Breast epithelium (tissue), 3 donors: ENCODE measurements around the gene KIF9.

Experiments
- POLR2A ChIP-seq: fragments of 450-650 bp; IDR thresholded peaks from one replicate; pipeline ENCODE4 v1.6.1; 2016; ENCODE audit warnings: antibody characterized with exemption, mild to moderate bottlenecking, moderate library complexity
- POLR2AphosphoS5 ChIP-seq, 3 donors: sonication (generic); formaldehyde crosslinking; IDR thresholded peaks; one replicate each; pipeline ENCODE4 v1.6.1; 2017; ENCODE audit warnings: antibody characterized with exemption in 3 of 3
- TF ChIP-seq, protein P1 (sequence below), 3 donors: fragments of 450-650 bp; IDR thresholded peaks; one replicate each; pipeline ENCODE4 v1.5.1; 2016 to 2017; ENCODE audit warnings: antibody characterized with exemption in 3 of 3, mild to moderate bottlenecking in 3 of 3, moderate library complexity in 3 of 3

DNA sequence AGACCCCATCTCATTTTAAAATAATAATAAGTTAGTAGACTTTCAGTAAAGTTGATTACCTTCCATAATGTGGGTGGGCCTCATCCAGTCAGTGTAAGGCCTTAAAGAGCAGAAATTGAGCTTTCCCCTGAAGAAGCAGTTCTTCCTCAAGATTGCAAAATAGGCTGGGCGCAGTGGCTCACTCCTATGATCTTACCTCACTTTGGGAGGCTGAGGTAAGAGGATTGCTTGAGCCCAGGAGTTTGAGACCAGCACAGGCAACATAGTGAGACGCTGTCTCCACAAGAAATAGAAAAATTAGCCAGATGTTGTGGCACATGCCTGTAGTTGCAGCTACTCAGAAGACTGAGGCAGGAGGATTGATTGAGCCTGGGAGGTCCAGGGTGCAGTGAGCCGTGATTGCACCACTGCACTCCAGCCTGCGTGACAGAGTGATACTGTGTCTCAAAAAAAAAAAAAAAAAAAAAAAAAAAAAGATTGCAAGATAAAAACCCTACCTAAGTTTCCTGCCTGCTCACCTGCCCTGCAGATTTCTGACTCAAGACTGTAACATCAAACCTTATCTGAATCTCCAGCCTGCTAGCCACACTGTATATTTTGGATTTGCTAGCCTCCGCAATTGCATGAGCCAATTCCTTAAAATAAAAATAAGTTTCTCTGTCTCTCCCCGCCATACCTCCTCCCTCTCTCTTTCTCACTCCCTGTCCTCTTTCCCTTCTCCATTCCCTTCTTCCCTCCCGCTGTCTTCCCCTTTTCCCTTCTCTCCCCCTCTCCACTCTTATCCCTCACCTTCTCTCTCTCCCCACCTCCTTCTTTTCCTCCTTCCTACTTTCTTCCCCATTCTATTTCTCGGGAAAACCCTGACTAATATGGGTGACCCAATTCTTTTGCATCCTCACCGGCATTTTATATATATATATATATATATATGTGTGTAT is 17.1 kb upstream of the KIF9 start:
- TF ChIP-seq, protein P1, sequence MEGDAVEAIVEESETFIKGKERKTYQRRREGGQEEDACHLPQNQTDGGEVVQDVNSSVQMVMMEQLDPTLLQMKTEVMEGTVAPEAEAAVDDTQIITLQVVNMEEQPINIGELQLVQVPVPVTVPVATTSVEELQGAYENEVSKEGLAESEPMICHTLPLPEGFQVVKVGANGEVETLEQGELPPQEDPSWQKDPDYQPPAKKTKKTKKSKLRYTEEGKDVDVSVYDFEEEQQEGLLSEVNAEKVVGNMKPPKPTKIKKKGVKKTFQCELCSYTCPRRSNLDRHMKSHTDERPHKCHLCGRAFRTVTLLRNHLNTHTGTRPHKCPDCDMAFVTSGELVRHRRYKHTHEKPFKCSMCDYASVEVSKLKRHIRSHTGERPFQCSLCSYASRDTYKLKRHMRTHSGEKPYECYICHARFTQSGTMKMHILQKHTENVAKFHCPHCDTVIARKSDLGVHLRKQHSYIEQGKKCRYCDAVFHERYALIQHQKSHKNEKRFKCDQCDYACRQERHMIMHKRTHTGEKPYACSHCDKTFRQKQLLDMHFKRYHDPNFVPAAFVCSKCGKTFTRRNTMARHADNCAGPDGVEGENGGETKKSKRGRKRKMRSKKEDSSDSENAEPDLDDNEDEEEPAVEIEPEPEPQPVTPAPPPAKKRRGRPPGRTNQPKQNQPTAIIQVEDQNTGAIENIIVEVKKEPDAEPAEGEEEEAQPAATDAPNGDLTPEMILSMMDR (IDR thresholded peaks at IDR 0.05), result no peak
- TF ChIP-seq POLR2AphosphoS5 (IDR thresholded peaks at IDR 0.05), result no peak
- no peak for TF ChIP-seq POLR2A
